Panc1 (cell line): ENCODE measurements around the gene SRP68. TPM values are rescaled to one million over a fixed set of nuclear protein-coding genes. Genes with fewer than 3 reads are reported as not detected.

Experiments used
- ATAC-seq: fragments of 200-7000 bp; cut with Tn5 transposase; 2 replicates; pipeline ENCODE4 v1.9.1; 2020; ENCODE audit warnings: mild to moderate bottlenecking, moderate library complexity
- BruUV-seq: library from RNA; stranded (reverse); fragments of 400-500 nt; replicated peaks from 2 replicates; lab custom pipeline; 2021; lab: Mats Ljungman, UMichigan
- CTCF ChIA-PET: fragments of 300-600 bp; sonication (Branson Sonifier 250); formaldehyde crosslinking; loops from one replicate; lab custom pipeline; 2022; ENCODE audit warnings: antibody characterized with exemption; lab: Charles Lee
- POLR2A ChIA-PET: fragments of 300-600 bp; sonication (Branson Sonifier 250); formaldehyde crosslinking; loops from one replicate; lab custom pipeline; 2022; ENCODE audit warnings: antibody characterized with exemption; lab: Charles Lee
- DNase-seq: peaks from one replicate; pipeline ENCODE4 v3.0.0-alpha.2; 2010; ENCODE audit warnings: low read depth, low spot score
- H3K27ac ChIP-seq: 2 replicates; pipeline ENCODE4 v1.5.1; 2011; ENCODE audit warnings: mild to moderate bottlenecking, low read length, inconsistent platforms
- H3K27me3 ChIP-seq: fragments of 200-500 bp; sonication (Bioruptor generic); 2 replicates; pipeline ENCODE4 v1.6.0; 2014; ENCODE audit warnings: low read length, inconsistent platforms; ENCODE audit not compliant: control insufficient read depth, insufficient read depth
- H3K36me3 ChIP-seq: fragments of 200-500 bp; sonication (Bioruptor generic); 2 replicates; pipeline ENCODE4 v1.5.1; 2014; ENCODE audit warnings: inconsistent platforms, mild to moderate bottlenecking, low read length, moderate library complexity; ENCODE audit not compliant: control insufficient read depth, insufficient read depth
- H3K4me1 ChIP-seq: 2 replicates; pipeline ENCODE4 v1.5.1; 2011; ENCODE audit warnings: inconsistent platforms, mild to moderate bottlenecking, low read length, moderate library complexity; ENCODE audit not compliant: control insufficient read depth, insufficient read depth
- H3K4me3 ChIP-seq, 2 experiments: 2 replicates each; pipeline ENCODE4 v1.5.1; 2011 to 2012; ENCODE audit warnings: low read depth in 2 of 2, low read length in 2 of 2, mild to moderate bottlenecking in 2 of 2, inconsistent platforms in 1 of 2, moderate library complexity in 1 of 2
- H3K9me3 ChIP-seq: fragments of 200-500 bp; sonication (Bioruptor generic); 2 replicates; pipeline ENCODE4 v1.5.1; 2014; ENCODE audit warnings: low read depth, mild to moderate bottlenecking, inconsistent platforms, low read length, moderate library complexity; ENCODE audit not compliant: control insufficient read depth, insufficient read depth
- CTCF ChIP-seq: fragments of 450-650 bp; IDR thresholded peaks from 2 replicates; pipeline ENCODE4 v1.5.1; 2017; ENCODE audit warnings: mild to moderate bottlenecking
- POLR2AphosphoS5 ChIP-seq: IDR thresholded peaks from 2 replicates; pipeline ENCODE4 v1.6.1; 2012; ENCODE audit warnings: mild to moderate bottlenecking, low read depth, low read length, moderate library complexity
- REST ChIP-seq, 2 experiments: IDR thresholded peaks; 2 replicates each; pipeline ENCODE4 v1.6.1; 2011 to 2012; ENCODE audit warnings: low read depth in 2 of 2, control low read depth in 1 of 2, low read length in 1 of 2, mild to moderate bottlenecking in 1 of 2, moderate library complexity in 1 of 2; ENCODE audit not compliant: insufficient read depth in 1 of 2
- SIN3A ChIP-seq: IDR thresholded peaks from 2 replicates; pipeline ENCODE4 v1.6.1; 2012; ENCODE audit warnings: low read depth, mild to moderate bottlenecking, low read length, moderate library complexity, borderline replicate concordance; ENCODE audit not compliant: insufficient read depth
- TCF7L2 ChIP-seq: IDR thresholded peaks from 2 replicates; pipeline ENCODE4 v1.6.1; 2011; ENCODE audit warnings: mild to moderate bottlenecking, low read depth, low read length, inconsistent platforms
- in situ Hi-C: cut with HindIII; loops from 2 replicates; pipeline ENCODE4 v1.10.0; 2016; ENCODE audit warnings: low sequenced_read_pairs, low pct_unique_long_range_greater_than_20kb
- intact Hi-C: fragments of 100-400 bp; cut with micrococcal nuclease; formaldehyde crosslinking; loops from one replicate; pipeline ENCODE4 v1.10.0; 2022; ENCODE audit not compliant: unreplicated experiment
- total RNA-seq: library from RNA; stranded (reverse); gene quantifications from one replicate; pipeline ENCODE4 v1.2.1, GENCODE V29; 2021; ENCODE audit not compliant: unreplicated experiment

The SRP68 gene
- total RNA-seq, 1 experiment from 2014 or later: 100 TPM

DNA sequence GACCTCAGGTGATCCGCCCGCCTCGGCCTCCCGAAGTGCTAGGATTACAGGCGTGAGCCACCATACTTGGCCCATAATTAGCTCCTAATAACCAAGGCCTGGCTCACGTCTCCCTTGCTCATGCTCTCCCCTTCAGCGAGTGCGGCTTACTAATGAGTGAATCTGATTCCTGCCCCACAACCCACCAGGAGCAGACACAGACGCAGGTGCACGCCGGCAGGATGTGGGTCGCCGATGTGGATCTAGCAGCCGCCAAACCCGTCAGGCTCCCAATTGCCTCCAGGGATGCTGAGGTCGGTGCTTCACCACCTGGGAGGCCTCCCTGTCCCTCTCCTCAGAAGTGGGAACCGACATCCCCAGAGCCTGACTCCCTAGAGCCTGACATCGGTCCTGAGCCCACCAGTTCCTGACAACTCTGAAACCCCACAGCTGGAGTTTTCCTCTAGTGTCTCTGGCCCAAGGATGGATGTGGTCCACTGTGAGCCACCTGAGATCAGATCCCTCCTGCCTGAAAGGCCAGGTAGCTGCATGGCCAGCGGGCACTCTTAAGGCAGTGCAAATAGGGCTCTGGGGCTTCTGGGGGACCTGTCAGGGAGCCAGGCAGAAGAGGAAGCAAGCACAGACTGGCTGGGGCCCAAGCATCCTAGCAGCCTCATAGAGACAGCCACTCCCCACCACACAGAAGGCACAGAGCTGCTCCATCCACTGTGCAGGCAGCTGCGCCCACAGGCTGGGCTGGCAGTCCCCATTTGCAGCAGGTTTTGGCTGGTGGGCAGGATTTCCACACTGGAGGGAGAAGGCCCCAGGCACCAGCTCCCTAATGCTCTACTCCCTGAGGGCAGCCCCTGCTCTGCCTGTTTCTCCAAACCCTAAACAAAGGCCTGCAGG lies 20.5 kb upstream of the SRP68 start:
- no TSS peak for BruUV-seq
- in situ Hi-C loops: no loop called here
- H3K27me3 ChIP-seq: no peaks in the 10 kb centered on the region
- ChIA-PET POLR2A (no interaction called here), CTCF (interaction anchor here (0.6 to 0.7 kb wide), 2 partner anchors 31 to 59 kb away, joined by 4 to 16 read pairs; no protein-coding TSS in a partner anchor)
- H3K27ac ChIP-seq: no peak overlapping the region
- ATAC-seq (no peak; the same call in 1 of the 2 replicates), DNase-seq (no peak)
- intact Hi-C loops: no loop called here
- H3K4me1 ChIP-seq: no peaks in the 10 kb centered on the region
- TF ChIP-seq POLR2AphosphoS5 (no peak), CTCF (no peak), REST (IDR thresholded peaks at IDR 0.05; ENCODE audit: insufficient read depth in 1 of 2, low read depth in 2 of 2, low read length in 1 of 2) (no peak), SIN3A (no peak), TCF7L2 (no peak)
- H3K36me3 ChIP-seq: no peaks in the 10 kb centered on the region
- H3K9me3 ChIP-seq: no peaks in the 10 kb centered on the region
- H3K4me3 ChIP-seq: no peak overlapping the region

- H3K4me3 ChIP-seq: no peak overlapping the region
- no peaks in the 10 kb centered on the region for H3K4me1 ChIP-seq
- no peak overlapping the region for H3K27ac ChIP-seq
- TF ChIP-seq CTCF (no peak), POLR2AphosphoS5 (no peak), TCF7L2 (no peak)
- BruUV-seq: no TSS peak
- intact Hi-C loops: no loop called here
- in situ Hi-C loops: no loop called here
- CTCF ChIA-PET: interaction anchor here (0.6 to 0.7 kb wide), 3 partner anchors 32 to 99 kb away, joined by 3 to 16 read pairs (median 4); no protein-coding TSS in a partner anchor
- H3K9me3 ChIP-seq: no peaks in the 10 kb centered on the region
- ATAC-seq: no peak
- DNase-seq: no peak
- no peaks in the 10 kb centered on the region for H3K27me3 ChIP-seq
- POLR2A ChIA-PET: no interaction called here
- no peaks in the 10 kb centered on the region for H3K36me3 ChIP-seq
Observed at GRCh38 chr17:76091526-76092286, 19.4 kb upstream of the SRP68 start.
